H1 (cell line): ENCODE measurements around the gene TBX18.

ENCODE experiments used
- BCL11A ChIP-seq, 2 experiments: IDR thresholded peaks; one replicate each; pipeline ENCODE4 v1.6.1; 2011; ENCODE audit warnings: low read depth in 2 of 2, low read length in 2 of 2, mild to moderate bottlenecking in 2 of 2
- EP300 ChIP-seq, 2 experiments: IDR thresholded peaks; 1 replicate in 1 of 2; 2 replicates in 1 of 2; pipeline ENCODE4 v1.6.1; 2011 to 2012; ENCODE audit warnings: low read depth in 2 of 2, low read length in 2 of 2, mild to moderate bottlenecking in 2 of 2, borderline replicate concordance in 1 of 2, inconsistent platforms in 1 of 2, moderate library complexity in 1 of 2
- EZH2 ChIP-seq: fragments of 200-600 bp; sonication (generic); IDR thresholded peaks from 2 replicates; pipeline ENCODE4 v1.7.1; 2012; ENCODE audit warnings: low read depth, mild to moderate bottlenecking, moderate library complexity, low read length, inconsistent platforms; ENCODE audit not compliant: severe bottlenecking
- KDM1A ChIP-seq: fragments of 200-600, 300-600 bp; sonication (generic); IDR thresholded peaks from 2 replicates; pipeline ENCODE4 v1.7.1; 2016; ENCODE audit warnings: mild to moderate bottlenecking, low read length, borderline replicate concordance
- KDM5A ChIP-seq: fragments of 200-600 bp; IDR thresholded peaks from 2 replicates; pipeline ENCODE4 v1.7.1; 2012; ENCODE audit warnings: mild to moderate bottlenecking, low read length, inconsistent platforms, mixed read lengths
- POLR2A ChIP-seq, 2 experiments: IDR thresholded peaks; 1 replicate in 1 of 2; 2 replicates in 1 of 2; pipeline ENCODE4 v1.6.1; 2011; ENCODE audit warnings: low read depth in 2 of 2, low read length in 2 of 2, mild to moderate bottlenecking in 2 of 2; ENCODE audit errors: control extremely low read depth in 1 of 2
- POU5F1 ChIP-seq: IDR thresholded peaks from 2 replicates; pipeline ENCODE4 v1.6.1; 2011; ENCODE audit warnings: low read depth, mild to moderate bottlenecking, low read length, moderate library complexity
- RFX5 ChIP-seq: IDR thresholded peaks from 2 replicates; pipeline ENCODE4 v1.6.1; 2011; ENCODE audit warnings: low read depth, low read length, improper control_type of control experiment, borderline replicate concordance
- SP1 ChIP-seq: IDR thresholded peaks from 2 replicates; pipeline ENCODE4 v1.6.1; 2011; ENCODE audit warnings: low read depth, low read length
- TAF1 ChIP-seq: IDR thresholded peaks from 2 replicates; pipeline ENCODE4 v1.6.1; 2011; ENCODE audit warnings: mild to moderate bottlenecking, low read depth, low read length
- TF ChIP-seq, protein P1 (sequence below), 3 experiments: IDR thresholded peaks; 1 replicate in 2 of 3; 2 replicates in 1 of 3; pipeline versions ENCODE4 v1.5.1 to v1.6.1; 2011; ENCODE audit warnings: low read length in 3 of 3, mild to moderate bottlenecking in 3 of 3, inconsistent platforms in 2 of 3, low read depth in 1 of 3, moderate library complexity in 1 of 3; ENCODE audit not compliant: insufficient read depth in 1 of 3; ENCODE audit errors: control extremely low read depth in 1 of 3

DNA sequence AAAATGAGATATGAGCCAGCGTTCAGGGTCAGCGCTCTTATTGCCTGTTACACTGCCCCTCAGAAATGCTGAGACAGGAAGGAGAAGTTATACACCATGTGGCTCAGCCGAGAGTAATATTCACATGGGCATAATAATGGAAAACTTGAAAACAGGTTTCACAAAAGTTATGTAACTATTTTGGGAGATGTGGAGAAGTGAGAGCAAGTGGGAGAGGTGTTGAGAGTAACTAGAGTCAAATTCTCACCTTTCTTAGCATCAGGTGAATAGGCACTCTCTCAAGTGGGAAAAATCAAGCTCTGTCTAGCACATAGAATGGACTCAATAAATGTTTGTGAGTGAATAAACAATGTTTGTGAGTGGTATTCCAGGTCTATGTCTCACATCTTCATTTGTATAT lies 94.5 kb downstream of the TBX18 start:
- TF ChIP-seq POU5F1 = no peak
- no peak for TF ChIP-seq POLR2A (IDR thresholded peaks at IDR 0.05; ENCODE audit: control extremely low read depth in 1 of 2, low read depth in 2 of 2, low read length in 2 of 2)
- TF ChIP-seq SP1 = no peak
- TF ChIP-seq, protein P1, sequence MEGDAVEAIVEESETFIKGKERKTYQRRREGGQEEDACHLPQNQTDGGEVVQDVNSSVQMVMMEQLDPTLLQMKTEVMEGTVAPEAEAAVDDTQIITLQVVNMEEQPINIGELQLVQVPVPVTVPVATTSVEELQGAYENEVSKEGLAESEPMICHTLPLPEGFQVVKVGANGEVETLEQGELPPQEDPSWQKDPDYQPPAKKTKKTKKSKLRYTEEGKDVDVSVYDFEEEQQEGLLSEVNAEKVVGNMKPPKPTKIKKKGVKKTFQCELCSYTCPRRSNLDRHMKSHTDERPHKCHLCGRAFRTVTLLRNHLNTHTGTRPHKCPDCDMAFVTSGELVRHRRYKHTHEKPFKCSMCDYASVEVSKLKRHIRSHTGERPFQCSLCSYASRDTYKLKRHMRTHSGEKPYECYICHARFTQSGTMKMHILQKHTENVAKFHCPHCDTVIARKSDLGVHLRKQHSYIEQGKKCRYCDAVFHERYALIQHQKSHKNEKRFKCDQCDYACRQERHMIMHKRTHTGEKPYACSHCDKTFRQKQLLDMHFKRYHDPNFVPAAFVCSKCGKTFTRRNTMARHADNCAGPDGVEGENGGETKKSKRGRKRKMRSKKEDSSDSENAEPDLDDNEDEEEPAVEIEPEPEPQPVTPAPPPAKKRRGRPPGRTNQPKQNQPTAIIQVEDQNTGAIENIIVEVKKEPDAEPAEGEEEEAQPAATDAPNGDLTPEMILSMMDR (IDR thresholded peaks at IDR 0.05; ENCODE audit: control extremely low read depth in 1 of 3, insufficient read depth in 1 of 3, low read depth in 1 of 3, low read length in 3 of 3) = no peak
- TF ChIP-seq KDM5A = no peak
- no peak for TF ChIP-seq KDM1A
- TF ChIP-seq EP300 (IDR thresholded peaks at IDR 0.05; ENCODE audit: borderline replicate concordance in 1 of 2, low read depth in 2 of 2, low read length in 2 of 2) = no peak
- no peak for TF ChIP-seq TAF1
- TF ChIP-seq EZH2 = no peak
- TF ChIP-seq BCL11A (IDR thresholded peaks at IDR 0.05; ENCODE audit: low read depth in 2 of 2, low read length in 2 of 2) = no peak
- no peak for TF ChIP-seq RFX5
